Ishikawa (cell line): ENCODE results near the gene RASGEF1C.

ENCODE experiments used
- CEBPB ChIP-seq: IDR thresholded peaks from 2 replicates; pipeline ENCODE4 v1.6.1; 2012
- CREB1 ChIP-seq: IDR thresholded peaks from 2 replicates; pipeline ENCODE4 v1.6.1; 2012; ENCODE audit warnings: low read depth
- EGR1 ChIP-seq: IDR thresholded peaks from 2 replicates; pipeline ENCODE4 v1.6.1; 2012
- EP300 ChIP-seq: IDR thresholded peaks from 2 replicates; pipeline ENCODE4 v1.6.1; 2012; ENCODE audit warnings: borderline replicate concordance
- FOXM1 ChIP-seq: IDR thresholded peaks from 2 replicates; pipeline ENCODE4 v1.6.1; 2012; ENCODE audit warnings: low read depth, borderline replicate concordance
- NFIC ChIP-seq: IDR thresholded peaks from 2 replicates; pipeline ENCODE4 v1.6.1; 2012
- RAD21 ChIP-seq: IDR thresholded peaks from 2 replicates; pipeline ENCODE4 v1.6.1; 2012; ENCODE audit warnings: low read depth
- TAF1 ChIP-seq: IDR thresholded peaks from 2 replicates; pipeline ENCODE4 v1.6.1; 2012; ENCODE audit warnings: low read depth, mild to moderate bottlenecking
- TCF12 ChIP-seq: IDR thresholded peaks from 2 replicates; pipeline ENCODE4 v1.6.1; 2012; ENCODE audit warnings: low read depth
- TEAD4 ChIP-seq: IDR thresholded peaks from 2 replicates; pipeline ENCODE4 v1.6.1; 2012
- YY1 ChIP-seq: IDR thresholded peaks from 2 replicates; pipeline ENCODE4 v1.6.1; 2012; ENCODE audit warnings: low read depth
- ZBTB7A ChIP-seq: IDR thresholded peaks from 2 replicates; pipeline ENCODE4 v1.6.1; 2012; ENCODE audit warnings: low read depth
- TF ChIP-seq, protein P1 (sequence below): IDR thresholded peaks from 2 replicates; pipeline ENCODE4 v1.6.1; 2012; ENCODE audit warnings: low read depth, mild to moderate bottlenecking
- TF ChIP-seq, protein P2 (sequence below): IDR thresholded peaks from 2 replicates; pipeline ENCODE4 v1.6.1; 2012
- TF ChIP-seq, protein P3 (sequence below): IDR thresholded peaks from 2 replicates; pipeline ENCODE4 v1.6.1; 2012

The RASGEF1C gene

DNA sequence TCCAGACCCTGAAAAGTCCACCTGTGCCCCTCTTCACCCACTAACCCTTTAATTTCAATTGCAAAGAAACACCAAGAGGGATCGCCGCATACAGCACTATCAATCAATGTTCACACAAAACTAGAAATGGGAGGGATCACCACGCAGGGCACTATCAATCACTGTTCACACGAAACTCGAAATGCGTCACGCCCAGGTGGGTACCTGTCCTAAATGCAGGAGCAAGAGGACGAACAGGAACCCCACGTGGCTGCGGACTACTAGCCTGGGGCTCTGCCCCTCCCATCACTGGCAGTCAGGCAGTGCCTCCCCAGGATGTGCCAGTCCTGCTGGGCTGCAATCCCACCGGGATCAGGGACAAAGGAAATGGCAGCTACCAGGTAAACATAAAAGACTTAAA is 28.2 kb downstream of the RASGEF1C start:
- TF ChIP-seq, protein P1, sequence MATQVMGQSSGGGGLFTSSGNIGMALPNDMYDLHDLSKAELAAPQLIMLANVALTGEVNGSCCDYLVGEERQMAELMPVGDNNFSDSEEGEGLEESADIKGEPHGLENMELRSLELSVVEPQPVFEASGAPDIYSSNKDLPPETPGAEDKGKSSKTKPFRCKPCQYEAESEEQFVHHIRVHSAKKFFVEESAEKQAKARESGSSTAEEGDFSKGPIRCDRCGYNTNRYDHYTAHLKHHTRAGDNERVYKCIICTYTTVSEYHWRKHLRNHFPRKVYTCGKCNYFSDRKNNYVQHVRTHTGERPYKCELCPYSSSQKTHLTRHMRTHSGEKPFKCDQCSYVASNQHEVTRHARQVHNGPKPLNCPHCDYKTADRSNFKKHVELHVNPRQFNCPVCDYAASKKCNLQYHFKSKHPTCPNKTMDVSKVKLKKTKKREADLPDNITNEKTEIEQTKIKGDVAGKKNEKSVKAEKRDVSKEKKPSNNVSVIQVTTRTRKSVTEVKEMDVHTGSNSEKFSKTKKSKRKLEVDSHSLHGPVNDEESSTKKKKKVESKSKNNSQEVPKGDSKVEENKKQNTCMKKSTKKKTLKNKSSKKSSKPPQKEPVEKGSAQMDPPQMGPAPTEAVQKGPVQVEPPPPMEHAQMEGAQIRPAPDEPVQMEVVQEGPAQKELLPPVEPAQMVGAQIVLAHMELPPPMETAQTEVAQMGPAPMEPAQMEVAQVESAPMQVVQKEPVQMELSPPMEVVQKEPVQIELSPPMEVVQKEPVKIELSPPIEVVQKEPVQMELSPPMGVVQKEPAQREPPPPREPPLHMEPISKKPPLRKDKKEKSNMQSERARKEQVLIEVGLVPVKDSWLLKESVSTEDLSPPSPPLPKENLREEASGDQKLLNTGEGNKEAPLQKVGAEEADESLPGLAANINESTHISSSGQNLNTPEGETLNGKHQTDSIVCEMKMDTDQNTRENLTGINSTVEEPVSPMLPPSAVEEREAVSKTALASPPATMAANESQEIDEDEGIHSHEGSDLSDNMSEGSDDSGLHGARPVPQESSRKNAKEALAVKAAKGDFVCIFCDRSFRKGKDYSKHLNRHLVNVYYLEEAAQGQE, result no peak
- TF ChIP-seq CREB1 (no peak), ZBTB7A (no peak), YY1 (no peak), TCF12 (no peak), FOXM1 (no peak), TEAD4 (no peak), EP300 (no peak), EGR1 (no peak), CEBPB (no peak), TAF1 (no peak), NFIC (no peak), RAD21 (no peak)
- TF ChIP-seq, protein P2, sequence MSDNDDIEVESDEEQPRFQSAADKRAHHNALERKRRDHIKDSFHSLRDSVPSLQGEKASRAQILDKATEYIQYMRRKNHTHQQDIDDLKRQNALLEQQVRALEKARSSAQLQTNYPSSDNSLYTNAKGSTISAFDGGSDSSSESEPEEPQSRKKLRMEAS, result no peak
- TF ChIP-seq, protein P3, sequence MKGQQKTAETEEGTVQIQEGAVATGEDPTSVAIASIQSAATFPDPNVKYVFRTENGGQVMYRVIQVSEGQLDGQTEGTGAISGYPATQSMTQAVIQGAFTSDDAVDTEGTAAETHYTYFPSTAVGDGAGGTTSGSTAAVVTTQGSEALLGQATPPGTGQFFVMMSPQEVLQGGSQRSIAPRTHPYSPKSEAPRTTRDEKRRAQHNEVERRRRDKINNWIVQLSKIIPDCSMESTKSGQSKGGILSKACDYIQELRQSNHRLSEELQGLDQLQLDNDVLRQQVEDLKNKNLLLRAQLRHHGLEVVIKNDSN, result no peak

DNA sequence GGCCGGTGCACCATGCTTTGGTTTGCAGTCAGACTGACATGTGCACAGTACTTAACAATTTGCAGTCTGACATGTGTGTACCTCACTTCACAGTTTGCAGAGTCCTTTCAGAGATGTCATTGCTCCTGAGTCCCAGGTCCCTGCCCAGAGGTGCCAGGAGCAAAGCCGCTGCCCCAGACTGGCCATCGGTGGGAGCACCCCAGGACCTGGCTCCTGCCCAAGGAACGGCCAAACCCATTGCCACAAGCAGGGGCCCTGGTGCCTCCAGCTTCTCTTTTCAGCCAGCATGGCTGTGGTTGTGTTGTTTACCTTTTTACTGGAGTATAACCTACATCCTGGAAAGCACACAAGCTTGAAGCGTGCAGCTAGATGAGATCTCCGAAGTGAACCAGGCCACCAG is 28.6 kb downstream of the RASGEF1C start:
- TF ChIP-seq CEBPB (no peak), EP300 (no peak), TCF12 (no peak)

DNA sequence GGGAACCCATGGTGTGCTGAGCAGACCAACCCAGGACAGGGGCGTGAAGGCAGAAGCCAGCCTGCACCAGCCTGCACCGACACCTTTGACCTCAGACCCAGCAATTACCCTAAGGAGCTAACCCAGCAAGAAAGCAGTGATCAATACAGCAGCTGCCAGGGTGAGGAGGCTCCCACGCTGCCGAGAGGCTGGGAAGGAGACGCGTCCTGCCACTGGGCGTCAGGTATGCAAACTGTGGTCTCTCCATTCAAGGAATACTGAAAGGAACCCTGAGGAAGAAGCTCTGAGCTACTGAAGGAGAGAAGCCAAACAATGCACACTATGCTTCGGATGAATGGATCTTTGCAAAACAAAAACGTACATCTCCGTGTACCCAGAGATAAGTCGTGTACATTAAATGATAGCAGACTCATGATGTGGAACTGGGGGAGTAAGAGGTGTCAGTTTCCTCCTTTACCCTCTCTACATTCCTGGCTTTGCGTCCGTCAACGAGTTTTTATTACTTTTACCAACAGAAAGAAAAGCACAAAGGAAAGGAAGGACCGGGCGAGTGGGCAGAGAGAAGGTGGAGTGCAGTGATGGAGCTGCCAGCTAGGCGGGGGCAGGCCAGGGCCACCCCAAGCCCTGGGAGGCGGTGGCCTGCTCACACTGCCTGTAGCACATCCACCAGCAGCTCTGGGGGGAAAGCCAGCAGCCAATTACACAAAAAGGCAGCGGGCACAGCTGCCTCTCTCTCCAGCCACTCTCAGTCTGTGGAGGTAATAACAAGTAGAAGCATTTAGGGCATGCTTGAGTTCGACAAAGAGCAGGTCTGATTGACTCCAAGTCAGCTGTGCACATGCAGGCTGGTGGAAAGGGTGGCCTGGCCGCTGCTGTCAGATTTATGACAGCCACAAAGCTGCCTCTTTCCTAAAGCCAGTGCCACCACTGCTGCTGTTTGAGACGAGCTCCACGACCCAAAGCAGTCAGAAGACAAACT is 29.3 kb downstream of the RASGEF1C start:
- TF ChIP-seq, protein P3, result no peak
- TF ChIP-seq YY1, result no peak
- no peak for TF ChIP-seq FOXM1
- TF ChIP-seq, protein P2, result no peak
- no peak for TF ChIP-seq CREB1
- TF ChIP-seq EP300, result no peak
- TF ChIP-seq ZBTB7A, result no peak
- no peak for TF ChIP-seq CEBPB
- no peak for TF ChIP-seq TCF12
- TF ChIP-seq NFIC, result no peak
- TF ChIP-seq RAD21, result no peak

DNA sequence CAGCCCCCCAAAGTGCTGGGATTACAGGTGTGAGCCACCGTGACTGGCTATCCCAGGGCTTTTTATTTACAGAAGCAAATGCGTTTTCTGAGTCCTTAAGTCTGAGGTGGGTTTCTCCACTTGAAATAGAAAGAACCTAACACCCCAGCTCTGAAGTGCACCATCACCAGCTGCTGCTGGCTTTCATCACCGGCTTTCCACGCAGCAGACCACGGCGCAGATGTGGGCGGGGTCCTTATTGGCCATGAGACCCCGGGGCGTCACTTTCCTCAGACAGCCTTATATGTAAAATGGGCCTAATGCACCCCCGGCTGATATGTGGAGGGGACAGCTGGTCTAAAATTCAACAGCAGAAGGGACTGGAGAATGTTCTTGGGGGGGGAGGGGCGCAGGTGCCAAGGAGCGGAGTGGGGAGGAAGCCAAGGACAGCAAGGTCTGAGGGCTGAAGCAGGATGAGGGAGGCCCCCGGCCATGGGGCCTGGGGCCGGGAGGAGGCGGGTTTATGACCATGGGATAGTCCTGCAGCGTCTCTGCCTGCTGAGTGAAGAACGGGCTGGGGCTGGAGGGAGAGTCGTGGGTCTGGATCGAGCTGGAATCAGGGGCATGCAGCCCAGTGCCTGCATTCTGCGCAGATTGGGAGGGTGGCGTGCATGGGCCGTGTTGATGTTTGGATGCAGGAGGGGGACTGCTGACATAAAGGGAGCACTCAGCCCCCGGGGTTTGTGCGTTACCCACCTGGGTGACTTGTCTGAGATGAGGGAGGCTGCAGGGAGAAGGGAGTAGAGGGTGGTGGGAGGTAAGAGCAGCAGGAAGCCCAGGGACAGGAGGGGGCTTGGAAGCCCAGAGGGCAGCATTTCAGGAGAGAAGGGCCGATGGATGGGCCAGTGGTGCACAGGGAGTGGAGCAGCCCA is 30.2 kb downstream of the RASGEF1C start:
- TF ChIP-seq CEBPB (no peak), NFIC (no peak), FOXM1 (no peak), RAD21 (no peak), EGR1 (no peak), TAF1 (no peak), CREB1 (no peak), TEAD4 (no peak), ZBTB7A (no peak), TCF12 (no peak), EP300 (no peak), YY1 (no peak)
- TF ChIP-seq, protein P1, result no peak
- TF ChIP-seq, protein P2, result no peak
- TF ChIP-seq, protein P3, result no peak

DNA sequence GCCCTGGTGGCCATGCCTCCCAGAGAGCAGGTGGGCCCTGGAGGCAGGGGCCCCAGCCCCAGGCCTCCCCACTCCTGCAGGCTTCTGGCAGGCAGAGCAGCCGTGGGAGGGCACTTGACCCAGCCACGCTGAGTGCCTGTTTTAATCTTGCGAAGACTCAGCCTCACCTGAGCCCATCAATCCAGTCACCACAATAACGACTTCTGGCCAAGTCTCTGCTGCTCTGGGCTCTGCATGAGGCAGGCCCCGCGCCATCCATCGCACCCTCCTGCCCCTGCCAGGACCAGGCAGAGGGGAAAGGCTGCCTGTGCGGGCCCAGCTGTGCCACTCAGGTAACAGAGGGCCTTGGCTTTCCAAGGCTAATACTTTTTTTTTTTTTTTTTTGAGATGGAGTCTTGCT is 32.8 kb downstream of the RASGEF1C start:
- TF ChIP-seq, protein P3, result no peak
- TF ChIP-seq YY1 (no peak), RAD21 (no peak), CEBPB (no peak), ZBTB7A (no peak), TAF1 (no peak), EP300 (no peak), NFIC (no peak), TCF12 (no peak), CREB1 (no peak), FOXM1 (no peak), TEAD4 (no peak), EGR1 (no peak)
- TF ChIP-seq, protein P2, result no peak
- TF ChIP-seq, protein P1, result no peak
